Measurements from ENCODE around the gene HLF.

GRCh38 chr17:55354941-55355340, 90.2 kb downstream of the HLF start:
- no peak for TF ChIP-seq CTCF (conservative IDR thresholded peaks at IDR 0.05)
- no peak for TF ChIP-seq EZH2 (IDR thresholded peaks at IDR 0.05; ENCODE audit: low read depth)

All from PC-9 (cell line).